ENCODE measurements around the gene PLEKHB2. TPM values are rescaled to one million over a fixed set of nuclear protein-coding genes. Genes with fewer than 3 reads are reported as not detected.

Gene PLEKHB2
- total RNA-seq, 1 experiment from 2014 or later, result 55.9 TPM

DNA sequence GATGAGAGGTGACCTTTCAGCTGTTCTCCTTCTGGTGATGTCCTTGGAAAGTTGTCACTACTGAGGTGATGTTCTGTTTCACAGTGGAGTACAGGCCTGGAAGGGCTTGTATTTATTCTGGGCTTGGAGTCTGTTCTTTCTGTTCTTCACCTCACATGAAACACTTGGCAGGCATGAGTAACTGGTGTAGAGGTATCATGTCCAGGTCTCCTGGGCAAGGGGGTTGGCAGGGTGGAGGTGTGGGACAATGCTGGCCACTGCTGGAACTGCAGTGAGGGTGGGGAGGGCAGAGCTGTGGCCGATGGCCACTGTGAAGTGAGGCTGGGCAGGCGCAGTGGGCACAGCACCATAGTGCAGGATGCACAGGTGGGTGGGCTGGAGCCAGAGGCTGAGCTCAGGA, 35.4 kb downstream of the PLEKHB2 start:
- no peaks in the 10 kb centered on the region for H4K20me1 ChIP-seq (ENCODE audit: control insufficient read depth, insufficient read depth, insufficient read length)
- H3K79me1 ChIP-seq (ENCODE audit: insufficient read depth, low read depth, low read length, poor library complexity, severe bottlenecking), result no peaks in the 10 kb centered on the region
- no peaks in the 10 kb centered on the region for H3K9me3 ChIP-seq (ENCODE audit: control insufficient read depth, low read depth, low read length)
- no peak overlapping the region for H2BK5ac ChIP-seq (ENCODE audit: insufficient read length, low read length)
- no peaks in the 10 kb centered on the region for H3K4me1 ChIP-seq (ENCODE audit: insufficient read depth, low read length)
- no peak for DNase-seq
- no peak overlapping the region for H3K23ac ChIP-seq (ENCODE audit: insufficient read length, low read depth, low read length)
- no peak overlapping the region for H4K8ac ChIP-seq (replicated peaks; ENCODE audit: insufficient read length, low read depth, low read length)
- no peak overlapping the region for H3K14ac ChIP-seq (ENCODE audit: insufficient read depth, low read length)
- H3K36me3 Mint-ChIP-seq (ENCODE audit: insufficient read depth in 1 of 3, low read depth in 3 of 3), result peaks cover 14 to 62% (median 46%) of the 10 kb centered on the region in 3 experiments
- TF ChIP-seq, protein P1, sequence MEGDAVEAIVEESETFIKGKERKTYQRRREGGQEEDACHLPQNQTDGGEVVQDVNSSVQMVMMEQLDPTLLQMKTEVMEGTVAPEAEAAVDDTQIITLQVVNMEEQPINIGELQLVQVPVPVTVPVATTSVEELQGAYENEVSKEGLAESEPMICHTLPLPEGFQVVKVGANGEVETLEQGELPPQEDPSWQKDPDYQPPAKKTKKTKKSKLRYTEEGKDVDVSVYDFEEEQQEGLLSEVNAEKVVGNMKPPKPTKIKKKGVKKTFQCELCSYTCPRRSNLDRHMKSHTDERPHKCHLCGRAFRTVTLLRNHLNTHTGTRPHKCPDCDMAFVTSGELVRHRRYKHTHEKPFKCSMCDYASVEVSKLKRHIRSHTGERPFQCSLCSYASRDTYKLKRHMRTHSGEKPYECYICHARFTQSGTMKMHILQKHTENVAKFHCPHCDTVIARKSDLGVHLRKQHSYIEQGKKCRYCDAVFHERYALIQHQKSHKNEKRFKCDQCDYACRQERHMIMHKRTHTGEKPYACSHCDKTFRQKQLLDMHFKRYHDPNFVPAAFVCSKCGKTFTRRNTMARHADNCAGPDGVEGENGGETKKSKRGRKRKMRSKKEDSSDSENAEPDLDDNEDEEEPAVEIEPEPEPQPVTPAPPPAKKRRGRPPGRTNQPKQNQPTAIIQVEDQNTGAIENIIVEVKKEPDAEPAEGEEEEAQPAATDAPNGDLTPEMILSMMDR (conservative IDR thresholded peaks at IDR 0.05), result no peak
- no peak overlapping the region for H3K4me2 ChIP-seq (ENCODE audit: insufficient read depth, insufficient read length, low read length)
- no peak overlapping the region for H2BK20ac ChIP-seq (ENCODE audit: low read depth, low read length, poor library complexity, severe bottlenecking)
- no peak overlapping the region for H3K18ac ChIP-seq (ENCODE audit: insufficient read length, low read depth, low read length)
- H3K27ac Mint-ChIP-seq, result peak overlapping the region in 1 of 3 experiments; percentile 89; a peak in 2 of 7 replicates
- H2BK12ac ChIP-seq (ENCODE audit: insufficient read length, low read depth, low read length), result no peak overlapping the region
- H3T11ph ChIP-seq (ENCODE audit: low read length), result no peak overlapping the region
- H2BK15ac ChIP-seq (ENCODE audit: low read depth, low read length), result no peak overlapping the region
- H3K27me3 ChIP-seq (ENCODE audit: insufficient read depth, low read length), result no peaks in the 10 kb centered on the region
- H3K4ac ChIP-seq (ENCODE audit: low read depth, low read length), result no peak overlapping the region
- no peak overlapping the region for H2AFZ ChIP-seq (ENCODE audit: low read length)
- no peak overlapping the region for H3K27ac ChIP-seq (ENCODE audit: insufficient read length, low read depth, low read length)
- H3K4me1 Mint-ChIP-seq, result no peaks in the 10 kb centered on the region; a peak in 1 of 4 replicates
- H3K27me3 Mint-ChIP-seq (ENCODE audit: low read depth), result no peaks in the 10 kb centered on the region
- no peak overlapping the region for H4K91ac ChIP-seq (ENCODE audit: insufficient read length, low read depth, low read length)
- no peak overlapping the region for H3K9ac ChIP-seq (ENCODE audit: extremely low read depth, insufficient read length, low read length)
- no CpG with 5 or more reads among the region's 2 CpGs for WGBS (ENCODE audit: extremely low coverage, insufficient read length, low lambda C conversion rate)
- H4K5ac ChIP-seq (ENCODE audit: insufficient read length, low read depth, low read length), result no peak overlapping the region
- H2BK120ac ChIP-seq (ENCODE audit: low read depth, low read length, poor library complexity, severe bottlenecking), result no peak overlapping the region
- H3K79me2 ChIP-seq (ENCODE audit: insufficient read depth, low read length), result no peaks in the 10 kb centered on the region
- no peaks in the 10 kb centered on the region for H3K23me2 ChIP-seq (ENCODE audit: insufficient read length, low read depth, low read length, poor library complexity, severe bottlenecking)
- H2AK5ac ChIP-seq (ENCODE audit: insufficient read length, low read length), result no peak overlapping the region
- H3K56ac ChIP-seq (ENCODE audit: insufficient read length, low read depth, low read length), result no peak overlapping the region
- H3K4me3 Mint-ChIP-seq, result no peak overlapping the region
- no peaks in the 10 kb centered on the region for H3K9me3 Mint-ChIP-seq
